ENCODE measurements around the gene PALLD. TPM values are rescaled to one million over a fixed set of nuclear protein-coding genes. Genes with fewer than 3 reads are reported as not detected.

PALLD gene
- total RNA-seq, 1 experiment from 2014 or later: 6.5 TPM

DNA sequence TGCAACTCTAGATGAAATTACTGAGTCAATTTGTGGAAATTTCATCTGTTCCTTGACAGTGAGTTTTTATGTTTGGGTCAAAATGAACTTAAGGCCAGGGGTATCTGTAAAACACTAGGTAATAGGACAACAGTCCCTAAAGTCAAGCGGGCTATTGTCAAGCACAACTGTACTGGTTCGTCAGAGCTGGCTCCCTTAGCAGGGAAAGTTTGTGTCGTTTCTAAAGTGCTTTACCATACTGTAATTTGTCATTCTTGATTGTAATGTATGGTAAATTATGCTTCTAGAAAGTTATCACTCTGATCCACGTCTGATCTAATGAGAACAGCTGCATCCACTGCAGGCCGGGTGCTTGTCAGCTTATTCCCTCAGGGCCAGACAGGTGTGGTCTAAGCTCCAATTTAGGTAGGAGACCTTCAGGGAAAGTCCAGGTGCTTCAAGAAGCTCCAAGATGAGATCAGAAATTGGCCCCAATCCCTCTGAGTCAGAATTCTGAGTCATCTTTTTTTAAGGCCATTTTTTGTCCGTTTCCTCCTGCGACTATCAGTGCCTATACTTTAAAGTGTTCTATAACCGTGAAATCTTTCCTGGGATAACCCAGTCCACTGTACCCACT is 92.2 kb downstream of the PALLD start:
- ChIA-PET POLR2A (no interaction called here), CTCF (no interaction called here)
- H3K9me3 ChIP-seq (ENCODE audit: control insufficient read depth, insufficient read depth, low read depth, low read length): no peaks in the 10 kb centered on the region
- H3K36me3 ChIP-seq (ENCODE audit: control insufficient read depth, insufficient read depth, low read length): no peaks in the 10 kb centered on the region
- intact Hi-C loops (cut with micrococcal nuclease; ENCODE audit: unreplicated experiment): loop anchor here (5.0 kb wide), 1 partner anchor 328 kb away; no protein-coding TSS in a partner anchor
- H3K4me3 ChIP-seq (ENCODE audit: low read depth in 2 of 2, low read length in 2 of 2): no peak overlapping the region
- peaks cover 2% of the 10 kb centered on the region; the same call in 1 of the 2 replicates for H3K4me1 ChIP-seq (ENCODE audit: control insufficient read depth, insufficient read depth, low read length)
- no peaks in the 10 kb centered on the region for H3K27me3 ChIP-seq (ENCODE audit: control insufficient read depth, insufficient read depth, low read length)
- H3K27ac ChIP-seq (ENCODE audit: low read length): no peak overlapping the region
- BruUV-seq (replicated peaks): no TSS peak
- in situ Hi-C loops (cut with HindIII; ENCODE audit: low pct_unique_long_range_greater_than_20kb, low sequenced_read_pairs): no loop called here
- TF ChIP-seq SIN3A (IDR thresholded peaks at IDR 0.05; ENCODE audit: borderline replicate concordance, insufficient read depth, low read depth, low read length): no peak
- no peak for TF ChIP-seq TCF7L2 (IDR thresholded peaks at IDR 0.05; ENCODE audit: low read depth, low read length)
- DNase-seq (ENCODE audit: low read depth, low spot score): no peak
- ATAC-seq: no peak

DNA sequence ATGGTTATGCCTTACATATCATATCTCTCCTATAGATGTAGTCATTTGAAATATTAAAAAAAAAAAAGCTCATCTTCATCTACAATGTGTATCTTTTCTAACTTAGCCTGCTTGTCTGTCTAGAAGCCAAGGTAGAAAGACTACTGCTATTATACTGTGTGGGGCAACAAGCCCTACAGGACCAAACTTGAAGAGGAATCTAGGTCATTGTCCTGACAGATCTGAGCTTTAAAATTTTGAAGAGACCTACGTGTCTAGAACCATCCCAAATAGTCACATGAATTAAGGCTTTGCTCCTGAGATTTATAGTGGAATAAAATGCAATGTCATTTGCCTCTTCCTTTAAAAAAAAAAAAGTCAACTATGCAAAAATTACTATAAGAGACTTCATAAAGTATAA is 95.8 kb downstream of the PALLD start:
- Histone ChIP-seq H3K4me3 (ENCODE audit: low read depth in 2 of 2, low read length in 2 of 2) (no peak overlapping the region), H3K9me3 (ENCODE audit: control insufficient read depth, insufficient read depth, low read depth, low read length) (no peaks in the 10 kb centered on the region), H3K4me1 (ENCODE audit: control insufficient read depth, insufficient read depth, low read length) (peaks cover under 1% of the 10 kb centered on the region; the same call in 1 of the 2 replicates), H3K27ac (ENCODE audit: low read length) (no peak overlapping the region), H3K36me3 (ENCODE audit: control insufficient read depth, insufficient read depth, low read length) (no peaks in the 10 kb centered on the region; the same call in 1 of the 2 replicates), H3K27me3 (ENCODE audit: control insufficient read depth, insufficient read depth, low read length) (no peaks in the 10 kb centered on the region)
- intact Hi-C loops (cut with micrococcal nuclease; ENCODE audit: unreplicated experiment) (no loop called here), in situ Hi-C loops (cut with HindIII; ENCODE audit: low pct_unique_long_range_greater_than_20kb, low sequenced_read_pairs) (no loop called here)
- ATAC-seq: no peak
- ChIA-PET POLR2A (no interaction called here), CTCF (interaction anchor here (0.6 kb wide), 1 partner anchor 19 kb away, joined by 9 read pairs; no protein-coding TSS in a partner anchor)
- no TSS peak for BruUV-seq (replicated peaks)
- TF ChIP-seq SIN3A (IDR thresholded peaks at IDR 0.05; ENCODE audit: borderline replicate concordance, insufficient read depth, low read depth, low read length): no peak
- TF ChIP-seq, protein P1, sequence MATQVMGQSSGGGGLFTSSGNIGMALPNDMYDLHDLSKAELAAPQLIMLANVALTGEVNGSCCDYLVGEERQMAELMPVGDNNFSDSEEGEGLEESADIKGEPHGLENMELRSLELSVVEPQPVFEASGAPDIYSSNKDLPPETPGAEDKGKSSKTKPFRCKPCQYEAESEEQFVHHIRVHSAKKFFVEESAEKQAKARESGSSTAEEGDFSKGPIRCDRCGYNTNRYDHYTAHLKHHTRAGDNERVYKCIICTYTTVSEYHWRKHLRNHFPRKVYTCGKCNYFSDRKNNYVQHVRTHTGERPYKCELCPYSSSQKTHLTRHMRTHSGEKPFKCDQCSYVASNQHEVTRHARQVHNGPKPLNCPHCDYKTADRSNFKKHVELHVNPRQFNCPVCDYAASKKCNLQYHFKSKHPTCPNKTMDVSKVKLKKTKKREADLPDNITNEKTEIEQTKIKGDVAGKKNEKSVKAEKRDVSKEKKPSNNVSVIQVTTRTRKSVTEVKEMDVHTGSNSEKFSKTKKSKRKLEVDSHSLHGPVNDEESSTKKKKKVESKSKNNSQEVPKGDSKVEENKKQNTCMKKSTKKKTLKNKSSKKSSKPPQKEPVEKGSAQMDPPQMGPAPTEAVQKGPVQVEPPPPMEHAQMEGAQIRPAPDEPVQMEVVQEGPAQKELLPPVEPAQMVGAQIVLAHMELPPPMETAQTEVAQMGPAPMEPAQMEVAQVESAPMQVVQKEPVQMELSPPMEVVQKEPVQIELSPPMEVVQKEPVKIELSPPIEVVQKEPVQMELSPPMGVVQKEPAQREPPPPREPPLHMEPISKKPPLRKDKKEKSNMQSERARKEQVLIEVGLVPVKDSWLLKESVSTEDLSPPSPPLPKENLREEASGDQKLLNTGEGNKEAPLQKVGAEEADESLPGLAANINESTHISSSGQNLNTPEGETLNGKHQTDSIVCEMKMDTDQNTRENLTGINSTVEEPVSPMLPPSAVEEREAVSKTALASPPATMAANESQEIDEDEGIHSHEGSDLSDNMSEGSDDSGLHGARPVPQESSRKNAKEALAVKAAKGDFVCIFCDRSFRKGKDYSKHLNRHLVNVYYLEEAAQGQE (IDR thresholded peaks at IDR 0.05; ENCODE audit: insufficient read depth in 1 of 2, low read depth in 2 of 2, low read length in 1 of 2): no peak
- TF ChIP-seq POLR2AphosphoS5 (IDR thresholded peaks at IDR 0.05; ENCODE audit: low read depth, low read length): no peak
- TF ChIP-seq TCF7L2 (IDR thresholded peaks at IDR 0.05; ENCODE audit: low read depth, low read length): no peak
- TF ChIP-seq, protein P2, sequence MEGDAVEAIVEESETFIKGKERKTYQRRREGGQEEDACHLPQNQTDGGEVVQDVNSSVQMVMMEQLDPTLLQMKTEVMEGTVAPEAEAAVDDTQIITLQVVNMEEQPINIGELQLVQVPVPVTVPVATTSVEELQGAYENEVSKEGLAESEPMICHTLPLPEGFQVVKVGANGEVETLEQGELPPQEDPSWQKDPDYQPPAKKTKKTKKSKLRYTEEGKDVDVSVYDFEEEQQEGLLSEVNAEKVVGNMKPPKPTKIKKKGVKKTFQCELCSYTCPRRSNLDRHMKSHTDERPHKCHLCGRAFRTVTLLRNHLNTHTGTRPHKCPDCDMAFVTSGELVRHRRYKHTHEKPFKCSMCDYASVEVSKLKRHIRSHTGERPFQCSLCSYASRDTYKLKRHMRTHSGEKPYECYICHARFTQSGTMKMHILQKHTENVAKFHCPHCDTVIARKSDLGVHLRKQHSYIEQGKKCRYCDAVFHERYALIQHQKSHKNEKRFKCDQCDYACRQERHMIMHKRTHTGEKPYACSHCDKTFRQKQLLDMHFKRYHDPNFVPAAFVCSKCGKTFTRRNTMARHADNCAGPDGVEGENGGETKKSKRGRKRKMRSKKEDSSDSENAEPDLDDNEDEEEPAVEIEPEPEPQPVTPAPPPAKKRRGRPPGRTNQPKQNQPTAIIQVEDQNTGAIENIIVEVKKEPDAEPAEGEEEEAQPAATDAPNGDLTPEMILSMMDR (IDR thresholded peaks at IDR 0.05): no peak
- DNase-seq (ENCODE audit: low read depth, low spot score): no peak

DNA sequence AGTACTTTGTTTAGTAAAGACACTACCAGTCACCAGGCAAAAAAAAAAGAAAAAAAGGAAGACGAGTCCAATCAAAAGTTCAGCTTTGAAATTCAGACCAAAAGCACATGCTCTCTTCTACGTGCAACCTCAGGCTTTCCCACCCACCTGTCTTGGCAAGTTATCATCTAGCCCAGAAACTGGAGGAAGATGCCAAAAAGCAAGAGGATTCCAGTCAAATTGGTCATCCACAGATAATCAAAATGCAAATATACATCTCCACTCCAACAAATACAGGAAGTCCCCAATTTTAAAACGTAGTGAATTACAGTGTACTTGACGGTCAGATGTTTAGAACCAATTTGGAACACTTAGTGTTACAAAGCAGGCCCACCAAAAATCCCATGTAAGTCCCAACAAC is 96.5 kb downstream of the PALLD start:
- Histone ChIP-seq H3K27me3 (ENCODE audit: control insufficient read depth, insufficient read depth, low read length) (no peaks in the 10 kb centered on the region), H3K27ac (ENCODE audit: low read length) (no peak overlapping the region), H3K4me3 (ENCODE audit: low read depth in 2 of 2, low read length in 2 of 2) (no peak overlapping the region), H3K36me3 (ENCODE audit: control insufficient read depth, insufficient read depth, low read length) (no peaks in the 10 kb centered on the region; the same call in 1 of the 2 replicates), H3K4me1 (ENCODE audit: control insufficient read depth, insufficient read depth, low read length) (no peaks in the 10 kb centered on the region), H3K9me3 (ENCODE audit: control insufficient read depth, insufficient read depth, low read depth, low read length) (no peaks in the 10 kb centered on the region)
- ChIA-PET POLR2A (no interaction called here), CTCF (interaction anchor here (0.6 kb wide), 1 partner anchor 18 kb away, joined by 9 read pairs; no protein-coding TSS in a partner anchor)
- in situ Hi-C loops (cut with HindIII; ENCODE audit: low pct_unique_long_range_greater_than_20kb, low sequenced_read_pairs) (no loop called here), intact Hi-C loops (cut with micrococcal nuclease; ENCODE audit: unreplicated experiment) (no loop called here)
- ATAC-seq (no peak), DNase-seq (ENCODE audit: low read depth, low spot score) (no peak)
- TF ChIP-seq TCF7L2 (IDR thresholded peaks at IDR 0.05; ENCODE audit: low read depth, low read length) (no peak), SIN3A (IDR thresholded peaks at IDR 0.05; ENCODE audit: borderline replicate concordance, insufficient read depth, low read depth, low read length) (no peak), POLR2AphosphoS5 (IDR thresholded peaks at IDR 0.05; ENCODE audit: low read depth, low read length) (no peak)
- TF ChIP-seq, protein P2 (IDR thresholded peaks at IDR 0.05): no peak
- TF ChIP-seq, protein P1 (IDR thresholded peaks at IDR 0.05; ENCODE audit: insufficient read depth in 1 of 2, low read depth in 2 of 2, low read length in 1 of 2): no peak
- no TSS peak for BruUV-seq (replicated peaks)

All from Panc1 (cell line).